Mesothelial cell of epicardium (in vitro differentiated cells): Measurements from ENCODE around the gene EIF4E2. TPM values are rescaled to one million over a fixed set of nuclear protein-coding genes. Genes with fewer than 3 reads are reported as not detected.

ENCODE experiments used
- DNase-seq, 2 experiments: peaks; one replicate each; pipeline ENCODE4 v3.0.0; 2021; ENCODE audit warnings: low spot score in 2 of 2; ENCODE audit not compliant: unreplicated experiment in 2 of 2
- H3K27ac Mint-ChIP-seq: 2 replicates; pipeline ENCODE4 v1.8.0; 2021; ENCODE audit warnings: mixed read lengths
- H3K27me3 Mint-ChIP-seq: 2 replicates; pipeline ENCODE4 v1.8.0; 2021; ENCODE audit warnings: low read depth, mixed read lengths
- H3K36me3 Mint-ChIP-seq: 2 replicates; pipeline ENCODE4 v1.8.0; 2021; ENCODE audit warnings: mixed read lengths
- H3K4me1 Mint-ChIP-seq: 2 replicates; pipeline ENCODE4 v1.8.0; 2021; ENCODE audit warnings: mixed read lengths
- H3K4me3 Mint-ChIP-seq: 2 replicates; pipeline ENCODE4 v1.8.0; 2021; ENCODE audit warnings: mild to moderate bottlenecking, moderate library complexity, mixed read lengths
- H3K9me3 Mint-ChIP-seq: 2 replicates; pipeline ENCODE4 v1.8.0; 2021; ENCODE audit warnings: mixed read lengths
- CTCF ChIP-seq: fragments of 200-600 bp; sonication (generic); IDR thresholded peaks from one replicate; pipeline ENCODE4 v1.5.0; 2021; ENCODE audit warnings: antibody characterized with exemption; ENCODE audit not compliant: unreplicated experiment
- total RNA-seq: library from RNA; stranded (reverse); gene quantifications from 3 replicates; pipeline ENCODE4 v1.2.1, GENCODE V29; 2021

The EIF4E2 gene
- total RNA-seq, 1 donor from 2014 or later: 72.5 TPM

GRCh38 chr2:232611559-232612218 is 61.2 kb downstream of the EIF4E2 start:
- no peak overlapping the region for H3K27ac Mint-ChIP-seq
- H3K9me3 Mint-ChIP-seq: no peaks in the 10 kb centered on the region
- H3K27me3 Mint-ChIP-seq: no peaks in the 10 kb centered on the region
- no peaks in the 10 kb centered on the region for H3K36me3 Mint-ChIP-seq
- no peak overlapping the region for H3K4me3 Mint-ChIP-seq
- peak; percentile 79 for TF ChIP-seq CTCF
- H3K4me1 Mint-ChIP-seq: no peaks in the 10 kb centered on the region
- peak in 1 of 2 experiments; percentile 70 for DNase-seq

GRCh38 chr2:232613538-232614134 is 63.1 kb downstream of the EIF4E2 start:
- Mint-ChIP-seq H3K36me3 (no peaks in the 10 kb centered on the region), H3K4me1 (no peaks in the 10 kb centered on the region), H3K27me3 (no peaks in the 10 kb centered on the region), H3K4me3 (no peak overlapping the region), H3K27ac (no peak overlapping the region), H3K9me3 (no peaks in the 10 kb centered on the region)
- DNase-seq: no peak
- TF ChIP-seq CTCF: no peak

DNA sequence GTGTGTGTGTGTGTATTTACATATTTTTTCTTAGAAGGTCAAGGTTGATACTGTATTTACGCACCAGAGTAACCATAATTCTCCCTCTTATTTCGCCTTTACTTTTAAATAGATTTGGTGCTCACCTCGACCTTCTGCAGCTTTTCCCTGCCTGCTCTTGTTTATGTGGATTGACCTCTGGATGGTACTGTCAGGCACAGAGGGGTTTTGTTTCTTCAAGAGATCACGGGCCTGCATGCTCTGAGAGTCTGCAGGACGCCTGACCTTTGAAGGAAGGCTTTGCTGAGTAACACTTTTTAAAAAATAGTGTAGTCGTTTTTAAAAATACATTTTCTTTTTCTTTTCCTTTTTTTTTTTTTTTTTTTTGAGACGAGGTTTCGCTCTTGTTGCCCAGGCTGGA is 64.8 kb downstream of the EIF4E2 start:
- no peak for TF ChIP-seq CTCF
- H3K4me3 Mint-ChIP-seq: no peak overlapping the region
- H3K36me3 Mint-ChIP-seq: no peaks in the 10 kb centered on the region
- no peaks in the 10 kb centered on the region for H3K4me1 Mint-ChIP-seq
- H3K9me3 Mint-ChIP-seq: no peaks in the 10 kb centered on the region
- H3K27me3 Mint-ChIP-seq: no peaks in the 10 kb centered on the region
- DNase-seq: no peak
- no peak overlapping the region for H3K27ac Mint-ChIP-seq

Other genes with a start within 250 kb of the EIF4E2 start
- not detected in 3 replicates for gene ALPP, start 171.9 kb upstream of the EIF4E2 start, total RNA-seq
- gene ALPG, start 143.8 kb upstream of the EIF4E2 start, total RNA-seq: not detected in 3 replicates
- gene ALPI, start 94.5 kb upstream of the EIF4E2 start, total RNA-seq: not detected in 3 replicates
- gene ECEL1, start 62.9 kb upstream of the EIF4E2 start, total RNA-seq: 8.8 to 9.7 TPM (median 9.5 TPM) in 3 replicates
- 0.09 TPM in 1 of 3 replicates, not detected in the others for gene PRSS56, start 30.3 kb upstream of the EIF4E2 start, total RNA-seq
- not detected in 3 replicates for gene CHRND, start 24.5 kb upstream of the EIF4E2 start, total RNA-seq
- 0.11 TPM in 1 of 3 replicates, not detected in the others for gene CHRNG, start 11.0 kb upstream of the EIF4E2 start, total RNA-seq
- 11.0 to 12.2 TPM (median 11.2 TPM) in 3 replicates for gene TIGD1, start 132 bp upstream of the EIF4E2 start, total RNA-seq
- gene EFHD1, start 82.9 kb downstream of the EIF4E2 start, total RNA-seq: 5.3 to 5.6 TPM (median 5.4 TPM) in 3 replicates
- 75.3 to 78.8 TPM (median 76.9 TPM) in 3 replicates for gene GIGYF2, start 146.6 kb downstream of the EIF4E2 start, total RNA-seq
- gene KCNJ13, start 225.9 kb downstream of the EIF4E2 start, total RNA-seq: 0.35 to 0.60 TPM (median 0.41 TPM) in 3 replicates